AG10803 (cell line): ENCODE measurements around the gene PPARG.

ENCODE experiments used
- DNase-seq: peaks from one replicate; pipeline ENCODE4 v3.0.0; 2010; ENCODE audit warnings: low read depth
- H3K4me3 ChIP-seq: 2 replicates; pipeline ENCODE4 v1.5.1; 2011; ENCODE audit warnings: mild to moderate bottlenecking, low read length, control low read depth
- CTCF ChIP-seq: conservative IDR thresholded peaks from 2 replicates; pipeline ENCODE4 v1.5.1; 2011; ENCODE audit warnings: mild to moderate bottlenecking, low read length, control low read depth, inconsistent platforms

PPARG gene

GRCh38 chr3:12436514-12437220 lies 147.8 kb downstream of the PPARG start:
- H3K4me3 ChIP-seq = peak overlapping the region; percentile 23
- no peak for TF ChIP-seq CTCF
- peak; percentile 60 for DNase-seq

GRCh38 chr3:12437221-12437605 lies 148.3 kb downstream of the PPARG start:
- no peak for TF ChIP-seq CTCF
- no peak overlapping the region; the same call in 1 of the 2 replicates for H3K4me3 ChIP-seq
- DNase-seq = no peak

GRCh38 chr3:12437861-12438260 lies 149.0 kb downstream of the PPARG start:
- no peak for DNase-seq
- no peak overlapping the region for H3K4me3 ChIP-seq
- TF ChIP-seq CTCF = no peak

- TF ChIP-seq CTCF = no peak
- DNase-seq = no peak
- H3K4me3 ChIP-seq = no peak overlapping the region
These were observed 149.4 kb downstream of the PPARG start for GRCh38 chr3:12438318-12438717.

GRCh38 chr3:12439161-12439940 lies 150.5 kb downstream of the PPARG start:
- no peak for DNase-seq
- H3K4me3 ChIP-seq = no peak overlapping the region
- TF ChIP-seq CTCF = no peak

GRCh38 chr3:12440927-12441714 lies 152.3 kb downstream of the PPARG start:
- H3K4me3 ChIP-seq = no peak overlapping the region
- TF ChIP-seq CTCF = no peak
- peak; percentile 31 for DNase-seq
